Measurements from ENCODE around the gene SLC39A5.

SLC39A5 gene

GRCh38 chr12:56212361-56212760, 17.5 kb upstream of the SLC39A5 start:
- DNase-seq = no peak

- DNase-seq = no peak
These were observed 16.0 kb upstream of the SLC39A5 start for GRCh38 chr12:56213878-56214277.

GRCh38 chr12:56216461-56216860, 13.4 kb upstream of the SLC39A5 start:
- no peak for DNase-seq

DNA sequence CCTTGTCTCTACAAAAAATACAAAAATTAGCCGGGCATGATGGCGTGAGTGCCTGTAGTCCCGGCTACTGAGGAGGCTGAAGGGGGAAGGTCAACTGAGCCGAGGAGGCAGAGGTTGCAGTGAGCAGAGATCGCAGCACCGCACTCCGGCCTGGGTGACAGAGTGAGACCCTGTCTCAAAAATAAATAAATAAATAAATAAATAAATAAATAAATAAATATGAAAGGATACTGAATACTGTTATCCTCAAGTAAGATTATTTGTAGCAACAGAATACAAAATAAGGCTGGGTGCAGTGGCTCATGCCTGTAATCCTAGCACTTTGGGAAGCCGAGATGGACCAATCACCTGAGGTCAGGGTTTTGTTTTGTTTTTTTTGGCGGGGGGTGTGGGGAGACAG, 10.0 kb upstream of the SLC39A5 start:
- DNase-seq = no peak

DNA sequence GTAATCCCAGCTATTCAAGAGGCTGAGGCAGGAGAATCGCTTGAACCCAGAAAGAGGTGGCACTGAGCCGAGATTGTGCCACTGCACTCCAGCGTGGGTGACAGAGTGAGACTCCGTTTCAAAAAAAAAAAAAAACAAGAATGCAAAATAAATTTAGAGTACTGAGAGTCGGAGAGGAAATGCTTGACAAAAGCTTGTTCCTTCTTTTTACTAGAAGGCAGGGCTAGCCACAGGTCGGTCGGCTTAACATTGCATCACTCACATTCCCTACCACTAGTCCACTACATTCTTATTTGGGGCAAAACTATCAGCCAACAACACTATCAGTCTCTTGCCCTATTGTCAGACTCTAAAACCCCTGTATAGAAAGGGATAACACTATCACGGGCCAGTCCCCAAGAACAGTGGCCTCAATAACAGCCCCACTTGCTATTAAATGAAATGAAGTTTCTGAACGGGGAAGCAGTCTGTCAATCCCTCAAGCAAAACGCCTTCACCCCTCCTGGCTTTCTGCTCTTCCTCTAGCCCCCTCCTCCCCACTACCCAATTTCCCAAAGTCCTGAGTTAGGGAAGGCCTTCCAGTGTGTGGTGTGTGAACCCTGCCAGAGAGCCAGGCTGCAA, 9.1 kb upstream of the SLC39A5 start:
- DNase-seq = peak in 1 of 56 donors; percentile 45

GRCh38 chr12:56221232-56221756, 8.6 kb upstream of the SLC39A5 start:
- DNase-seq = peak in 40 of 56 donors; percentile 11 to 67 (median 38)

- DNase-seq = peak; percentile 52 to 98 (median 95)
These were observed 7.9 kb upstream of the SLC39A5 start, which contains the start of gene RNF41 for GRCh38 chr12:56221757-56222530. Gene RNF41 (minus strand): TSS chr12:56221922. CDS start chr12:56214047, 7,875 bp downstream.

DNA sequence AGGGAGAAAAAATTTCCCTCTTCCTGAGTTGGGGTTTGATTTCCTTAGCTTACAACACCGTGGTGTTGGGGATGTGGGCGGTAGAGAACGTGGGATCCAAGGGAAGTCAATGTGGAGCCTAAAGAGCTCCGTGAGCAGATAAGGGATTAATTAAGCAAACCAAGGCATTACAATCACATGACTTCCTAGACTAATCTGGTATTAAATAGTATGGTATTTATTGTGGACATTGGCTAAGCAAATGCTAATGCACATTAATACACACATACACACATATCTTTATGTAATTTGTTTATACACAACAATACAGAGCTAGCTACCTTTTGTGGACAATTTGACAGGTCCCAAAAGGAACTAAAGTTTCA, 7.3 kb upstream of the SLC39A5 start:
- DNase-seq = no peak

DNA sequence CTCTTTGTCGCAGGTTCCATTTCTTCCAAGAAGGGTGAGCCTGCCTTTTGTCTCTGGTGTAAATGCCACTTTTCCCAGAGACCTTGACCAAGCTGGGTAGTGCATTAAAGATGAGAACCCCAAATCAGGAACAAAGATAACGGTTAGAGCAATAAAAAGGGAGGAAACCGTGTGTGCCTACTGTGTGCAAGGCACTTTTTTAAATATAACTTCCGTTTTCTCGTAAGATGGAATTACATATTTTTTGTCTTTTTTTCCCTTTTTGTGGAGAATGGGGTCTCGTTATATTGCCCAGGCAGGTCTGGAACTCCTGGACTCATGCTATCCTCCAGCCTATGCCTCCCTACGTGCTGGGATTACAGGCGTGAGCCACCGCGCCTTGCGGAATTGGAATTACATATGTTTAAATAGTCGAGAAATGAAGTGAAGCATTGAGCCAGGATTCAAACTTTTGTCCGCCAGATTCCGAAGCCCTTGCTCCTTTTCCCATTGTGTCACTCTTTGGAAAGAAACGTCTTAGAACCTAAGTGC, 6.2 kb upstream of the SLC39A5 start:
- DNase-seq = no peak

DNA sequence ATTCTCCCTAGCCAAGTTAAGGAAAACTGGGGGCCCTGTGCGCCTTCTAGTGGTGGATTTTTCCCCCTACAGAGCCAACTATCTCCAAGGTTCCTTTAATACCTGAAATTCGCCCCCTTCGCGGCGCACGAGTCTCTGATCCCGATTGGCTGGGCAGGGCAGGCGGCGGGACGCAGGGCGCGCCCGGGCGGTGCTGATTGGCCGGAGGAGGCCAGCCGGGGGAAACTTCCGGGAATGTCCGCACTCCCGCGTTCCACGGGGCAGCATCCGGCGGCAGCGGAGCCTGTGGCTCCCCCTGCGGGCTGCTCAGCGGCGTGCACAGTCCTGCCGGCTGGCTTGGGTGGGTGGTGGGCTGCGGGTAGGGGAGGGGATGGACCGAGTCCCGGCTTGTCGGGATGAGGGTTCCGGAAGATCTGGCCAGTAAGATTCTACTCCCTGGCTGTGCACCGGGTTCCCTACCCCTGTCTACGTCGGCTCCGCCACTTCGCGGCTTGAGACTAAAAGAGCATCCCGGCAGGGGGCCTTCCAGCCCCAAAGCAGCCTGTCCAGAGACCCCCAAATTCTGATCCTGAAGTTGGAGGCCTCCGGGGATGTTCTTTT, 5.6 kb upstream of the SLC39A5 start, which contains the start of gene NABP2:
Gene NABP2 (plus strand): TSS at position 241 of the 600 bp plus-strand sequence. CDS start 515 bp downstream, outside the sequence.
- peak; percentile 78 to 98 (median 95) for DNase-seq

DNA sequence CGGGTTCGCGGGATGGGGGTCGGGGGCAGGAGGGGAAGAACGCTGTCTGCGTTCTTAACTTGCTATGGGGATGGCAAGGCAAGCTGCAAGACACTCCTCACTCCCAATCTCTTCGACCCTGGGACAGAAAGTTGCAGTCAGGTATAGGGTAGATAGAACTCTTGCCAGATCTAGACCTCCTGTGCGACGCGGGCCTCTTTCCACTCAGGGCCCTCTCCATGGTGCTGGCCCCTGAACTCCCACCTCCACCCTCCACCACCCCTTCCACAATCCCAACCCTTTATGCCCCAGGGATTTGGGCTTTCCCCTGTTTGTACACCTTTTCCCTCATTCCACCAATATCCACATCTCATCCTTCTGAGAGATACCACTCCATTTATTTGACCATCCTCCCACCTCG, 4.9 kb upstream of the SLC39A5 start:
- no peak for DNase-seq

- DNase-seq = no peak
These were observed 769 bp upstream of the SLC39A5 start for GRCh38 chr12:56229082-56229481.

GRCh38 chr12:56230432-56231183, 757 bp downstream of the SLC39A5 start:
- DNase-seq = no peak

- no peak for DNase-seq
These were observed 1.3 kb downstream of the SLC39A5 start for GRCh38 chr12:56231184-56231582.

GRCh38 chr12:56234746-56235436, 5.0 kb downstream of the SLC39A5 start:
- no peak for DNase-seq

GRCh38 chr12:56236091-56236490, 6.2 kb downstream of the SLC39A5 start:
- DNase-seq = no peak

DNA sequence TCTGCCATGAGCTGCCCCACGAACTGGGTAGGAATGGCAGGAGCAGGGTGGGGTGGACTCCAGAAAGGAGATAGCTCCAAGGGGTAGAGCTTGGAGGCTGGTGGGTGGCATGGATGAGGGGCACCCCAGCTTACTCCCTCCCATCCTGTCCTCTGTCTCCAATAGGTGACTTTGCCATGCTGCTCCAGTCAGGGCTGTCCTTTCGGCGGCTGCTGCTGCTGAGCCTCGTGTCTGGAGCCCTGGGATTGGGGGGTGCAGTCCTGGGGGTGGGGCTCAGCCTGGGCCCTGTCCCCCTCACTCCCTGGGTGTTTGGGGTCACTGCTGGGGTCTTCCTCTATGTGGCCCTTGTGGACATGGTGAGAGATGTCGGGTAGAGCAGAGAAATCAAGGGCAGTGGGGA, 7.1 kb downstream of the SLC39A5 start:
- DNase-seq = no peak

- DNase-seq = no peak
These were observed 7.7 kb downstream of the SLC39A5 start for GRCh38 chr12:56237552-56237951.

DNA sequence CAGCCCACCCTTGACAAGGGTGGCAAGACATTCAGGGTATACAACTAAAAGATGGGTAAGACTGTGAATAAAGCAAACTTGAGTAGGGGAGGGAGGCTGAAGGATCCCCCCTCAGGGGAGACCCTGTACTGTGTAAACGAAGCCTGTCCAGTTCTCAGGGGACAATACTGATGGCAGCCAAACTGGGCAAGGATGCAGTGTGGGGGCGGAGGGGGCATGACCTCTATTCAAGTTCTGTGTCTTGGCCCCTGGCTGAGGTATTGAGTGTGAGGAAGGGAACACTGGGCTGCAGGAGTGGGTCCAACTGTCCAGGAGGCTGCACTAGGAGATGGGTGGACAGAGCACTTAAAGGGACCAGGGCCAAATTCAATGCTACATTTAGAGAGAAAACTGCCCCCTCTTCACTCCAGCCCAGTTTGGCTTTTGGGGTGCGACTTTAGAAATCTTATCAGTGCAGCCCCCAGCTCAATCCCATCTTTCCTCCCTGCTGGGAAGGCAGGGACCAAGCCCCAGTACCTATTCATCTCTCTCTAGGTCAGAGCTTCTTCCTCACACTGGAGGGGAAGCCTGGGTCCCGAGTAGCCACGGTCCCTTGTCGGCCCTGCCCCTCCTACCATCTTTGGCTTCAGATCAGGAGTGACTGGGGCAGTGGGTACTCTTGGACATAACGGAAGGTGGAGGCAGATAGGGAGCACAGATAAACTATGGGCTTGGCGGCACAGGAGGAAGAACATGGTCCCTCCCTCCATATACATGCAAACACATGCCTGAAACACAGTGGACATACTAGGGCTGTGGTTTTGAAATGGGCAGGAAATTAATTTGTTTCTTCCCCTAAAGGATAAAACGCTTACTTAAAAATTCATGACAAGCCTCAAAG, 11.8 kb downstream of the SLC39A5 start:
- DNase-seq = no peak
